GM18498 (cell line): ENCODE data around the gene ZDHHC18.
"Not testable (repeated sequence)": the region's sequence is repeated elsewhere in the genome, so short reads cannot be mapped to it uniquely, and the experiment has no call there.

Source experiments
- ATAC-seq: cut with Tn5 transposase; IDR thresholded peaks from one replicate; pipeline ENCODE4 v1.9.1; 2021; ENCODE audit warnings: mild to moderate bottlenecking, moderate library complexity; ENCODE audit not compliant: unreplicated experiment

ZDHHC18 gene

DNA sequence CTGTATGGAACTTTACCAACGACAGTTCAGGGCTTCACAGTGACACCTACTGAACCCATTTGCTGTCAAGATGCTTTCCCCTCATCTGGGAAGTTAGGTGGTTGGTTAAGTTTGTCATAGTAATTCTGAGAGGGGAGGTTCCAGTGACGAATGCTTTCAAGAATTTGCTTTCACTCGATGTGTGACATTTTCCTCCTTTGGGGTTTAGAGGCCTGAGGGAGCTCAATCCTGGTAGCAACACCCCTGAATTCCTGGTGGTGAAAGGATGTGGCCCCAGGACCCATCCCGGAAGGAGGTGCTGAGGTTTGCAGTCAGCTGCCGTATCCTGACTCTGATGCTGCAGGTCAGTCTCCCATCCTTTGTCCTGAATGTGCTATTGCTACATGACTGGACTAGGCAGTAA lies 35.9 kb upstream of the ZDHHC18 start:
- ATAC-seq, result no peak

DNA sequence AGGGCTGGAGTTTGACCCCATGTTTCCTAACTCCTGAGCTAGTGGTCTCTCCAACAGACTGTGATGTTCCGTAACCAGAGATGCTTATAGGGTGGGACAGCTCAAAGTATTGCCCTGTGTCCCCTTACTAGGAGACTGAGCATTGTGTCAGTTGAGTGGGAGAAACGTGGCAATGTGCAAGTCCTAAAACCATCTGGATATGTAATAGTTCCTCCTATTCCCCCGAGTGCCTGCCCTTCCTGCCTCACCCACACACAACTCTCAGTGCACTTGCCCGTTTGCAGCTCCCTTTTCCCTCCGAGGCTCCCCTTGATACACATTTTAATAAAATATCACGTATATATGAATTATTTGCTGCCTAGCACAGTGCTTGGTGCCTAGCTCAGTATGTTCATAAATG lies 35.3 kb upstream of the ZDHHC18 start:
- ATAC-seq, result no peak

DNA sequence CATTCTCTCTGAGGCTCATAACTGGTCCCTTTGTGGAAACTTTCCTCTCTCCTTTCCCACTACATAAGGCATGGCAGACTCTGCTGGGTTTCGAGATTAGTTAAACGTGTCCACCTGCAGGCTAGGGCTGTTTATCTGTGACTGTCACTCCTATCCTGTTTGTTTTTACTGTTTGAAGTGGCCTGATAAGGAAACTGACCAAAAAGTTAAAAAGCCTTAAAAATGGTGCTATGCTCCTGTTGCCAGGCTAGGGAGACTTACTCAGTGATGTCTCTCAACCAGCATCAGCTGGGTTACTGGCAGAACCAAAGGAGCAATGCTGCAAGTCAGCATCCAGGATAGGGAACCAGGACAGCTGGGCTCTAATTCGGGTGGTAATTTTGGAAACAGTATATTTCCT lies 34.9 kb upstream of the ZDHHC18 start:
- no peak for ATAC-seq

DNA sequence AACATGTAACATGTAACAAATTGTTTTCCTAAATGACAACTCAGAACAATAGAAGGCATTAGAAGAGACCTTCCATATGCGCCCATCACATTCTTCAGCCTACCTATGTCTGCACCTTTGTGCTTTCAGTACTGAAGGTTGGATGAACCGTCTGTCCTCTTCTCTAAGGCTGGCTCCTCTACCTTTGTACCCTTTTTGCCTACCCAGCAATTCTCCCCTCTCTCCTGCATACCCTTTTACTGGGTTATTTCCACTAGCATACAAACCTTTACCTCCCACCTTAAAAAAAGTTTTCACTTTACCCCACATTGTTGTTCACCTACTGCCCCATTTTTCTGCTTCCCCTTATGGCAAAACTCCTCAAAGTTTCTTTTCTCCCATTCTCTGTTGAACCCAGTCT lies 33.6 kb upstream of the ZDHHC18 start:
- no peak for ATAC-seq

DNA sequence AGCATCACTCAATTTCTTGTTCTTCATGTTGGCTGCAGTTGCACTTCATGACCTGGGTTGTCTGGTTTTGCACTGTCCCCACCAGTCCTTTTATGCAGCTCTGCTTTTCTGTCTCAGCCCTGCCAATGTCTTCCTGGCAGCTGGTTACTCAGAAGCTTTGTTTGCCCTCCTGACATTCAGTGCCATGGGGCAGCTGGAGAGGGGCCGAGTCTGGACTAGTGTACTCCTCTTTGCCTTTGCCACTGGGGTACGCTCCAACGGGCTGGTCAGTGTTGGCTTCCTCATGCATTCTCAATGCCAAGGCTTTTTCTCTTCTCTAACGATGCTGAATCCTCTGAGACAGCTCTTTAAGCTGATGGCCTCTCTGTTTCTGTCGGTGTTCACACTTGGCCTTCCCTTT lies 32.1 kb upstream of the ZDHHC18 start:
- ATAC-seq, result no peak

DNA sequence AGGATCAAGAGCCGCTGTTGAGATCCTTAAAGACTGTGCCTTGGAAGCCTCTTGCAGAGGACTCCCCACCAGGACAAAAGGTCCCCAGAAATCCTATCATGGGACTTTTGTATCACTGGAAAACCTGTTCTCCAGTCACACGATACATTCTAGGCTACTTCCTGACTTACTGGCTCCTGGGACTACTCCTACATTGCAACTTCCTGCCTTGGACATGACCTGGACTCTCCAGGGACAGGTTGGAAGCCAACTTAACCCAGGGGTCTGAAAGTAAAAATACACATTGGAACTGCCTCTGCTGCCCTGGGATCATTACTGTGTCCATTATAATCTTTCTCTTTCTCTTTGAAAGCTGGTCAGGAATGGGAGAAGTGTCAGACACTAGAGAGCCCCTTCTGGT lies 28.9 kb upstream of the ZDHHC18 start:
- ATAC-seq, result no peak

DNA sequence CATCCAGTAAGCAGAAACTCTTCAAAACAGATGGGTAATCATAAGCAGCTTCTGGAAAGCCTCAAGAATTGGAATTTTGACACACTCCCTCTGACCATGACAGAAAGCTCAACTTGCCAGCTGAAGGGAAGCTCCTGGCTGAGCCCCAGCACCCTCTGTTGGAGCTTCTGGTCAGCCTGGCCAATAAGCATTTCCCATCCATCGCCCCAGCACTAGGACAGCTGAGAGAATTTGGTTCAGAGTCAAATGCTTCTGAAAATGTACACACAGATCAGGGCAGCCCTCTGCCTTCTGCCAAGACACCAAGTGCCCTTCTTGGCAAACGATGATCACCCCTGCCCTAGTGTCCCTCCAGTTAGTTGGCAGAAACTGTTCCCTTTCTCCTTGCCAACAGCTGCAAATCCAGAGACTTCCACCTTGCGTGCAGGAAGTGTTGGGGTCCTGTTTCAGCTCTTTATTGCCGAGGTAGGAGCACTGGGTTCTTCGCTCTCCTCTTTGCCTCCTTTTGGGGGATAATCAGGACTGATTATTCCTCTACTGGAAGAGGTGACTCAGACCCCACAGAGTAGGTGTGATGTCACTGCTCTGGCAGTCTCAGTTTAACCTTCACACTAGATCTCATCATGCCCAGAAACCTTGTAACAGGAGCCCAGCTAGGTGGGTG lies 26.9 kb upstream of the ZDHHC18 start:
- ATAC-seq, result no peak

DNA sequence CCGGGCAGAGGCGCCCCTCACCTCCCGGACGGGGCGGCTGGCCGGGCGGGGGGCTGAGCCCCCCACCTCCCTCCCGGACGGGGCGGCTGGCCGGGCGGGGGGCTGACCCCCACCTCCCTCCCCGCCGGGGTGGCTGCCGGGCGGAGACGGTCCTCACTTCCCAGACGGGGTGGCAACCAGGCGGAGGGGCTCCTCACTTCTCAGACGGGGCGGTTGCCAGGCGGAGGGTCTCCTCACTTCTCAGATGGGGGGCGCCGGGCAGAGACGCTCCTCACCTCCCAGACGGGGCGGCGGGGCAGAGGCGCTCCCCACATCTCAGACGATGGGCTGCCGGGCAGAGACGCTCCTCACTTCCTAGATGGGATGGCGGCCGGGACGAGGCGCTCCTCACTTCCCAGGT lies 22.6 kb upstream of the ZDHHC18 start:
- ATAC-seq, result not testable (repeated sequence)

DNA sequence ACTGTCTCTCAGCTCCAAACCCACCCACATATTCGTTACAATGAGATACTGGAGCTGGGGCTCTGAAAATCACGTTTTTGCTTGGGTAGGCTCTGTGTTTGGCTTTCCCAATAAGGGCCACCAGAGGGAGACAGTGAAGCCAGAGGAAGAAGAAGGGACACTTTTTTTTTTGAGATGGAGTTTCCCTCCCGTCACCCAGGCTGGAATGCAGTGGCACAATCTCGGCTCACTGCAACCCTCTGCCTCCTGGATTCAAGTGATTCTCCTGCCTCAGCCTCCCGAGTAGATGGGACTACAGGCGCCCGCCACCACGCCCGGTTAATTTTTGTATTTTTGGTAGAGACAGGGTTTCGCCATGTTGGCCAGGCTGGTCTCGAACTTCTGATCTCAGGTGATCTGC lies 16.4 kb upstream of the ZDHHC18 start:
- ATAC-seq, result not testable (repeated sequence)

DNA sequence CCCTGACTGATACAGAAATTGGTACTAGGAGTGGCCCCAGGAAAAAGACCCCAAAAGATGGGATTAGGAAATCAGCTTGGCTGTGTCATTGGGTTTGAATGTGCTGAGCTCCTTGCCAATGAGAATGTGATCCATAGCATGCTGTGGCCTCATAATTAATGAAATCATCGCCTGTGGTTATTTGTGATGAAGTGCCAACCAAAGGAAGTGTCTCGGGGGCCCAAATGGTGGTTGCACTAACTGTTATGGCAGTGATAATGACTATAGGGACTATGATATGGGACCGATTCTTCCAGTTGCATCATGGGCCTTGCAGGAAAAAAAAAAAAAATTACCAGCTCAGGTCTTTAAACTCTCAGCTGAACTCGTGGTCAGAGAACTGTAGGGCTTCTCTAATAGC lies 15.4 kb upstream of the ZDHHC18 start:
- ATAC-seq, result no peak

DNA sequence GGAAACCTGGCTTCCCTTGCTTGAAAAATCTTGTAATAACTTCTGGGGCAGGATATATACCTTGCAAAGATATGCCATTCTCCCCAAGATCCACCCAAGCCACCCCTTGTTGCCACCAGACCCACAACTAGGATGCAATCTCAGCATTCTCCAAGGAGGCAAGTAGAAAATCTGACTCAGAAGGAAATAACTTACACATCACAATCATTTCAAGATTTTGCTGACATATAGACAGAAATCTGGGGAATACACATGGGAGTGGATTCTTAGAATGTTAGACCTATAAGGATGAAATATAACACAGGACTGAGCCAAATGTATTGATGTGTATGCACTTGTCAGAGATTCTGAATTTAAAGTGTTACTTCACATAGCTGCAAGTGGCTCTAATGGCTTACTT lies 14.8 kb upstream of the ZDHHC18 start:
- no peak for ATAC-seq

DNA sequence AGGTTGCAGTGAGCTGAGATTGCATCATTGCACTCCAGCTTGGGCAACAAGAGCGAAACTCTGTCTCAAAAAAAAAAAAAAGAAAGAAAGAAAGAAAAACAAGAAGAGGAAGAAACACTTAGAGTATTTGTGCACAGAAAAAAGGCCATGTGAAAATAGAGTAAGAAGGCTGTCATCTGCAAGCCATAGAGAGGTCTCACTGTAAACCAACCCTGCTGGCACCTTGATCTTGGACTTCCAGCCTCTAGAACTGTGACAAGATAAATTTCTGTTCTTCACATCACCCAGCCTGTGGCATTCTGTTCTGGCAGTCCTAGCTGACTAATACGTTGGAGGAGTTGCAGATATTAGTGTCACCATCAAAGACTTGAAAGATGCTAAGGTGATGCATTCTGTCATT lies 12.1 kb upstream of the ZDHHC18 start:
- no peak for ATAC-seq

DNA sequence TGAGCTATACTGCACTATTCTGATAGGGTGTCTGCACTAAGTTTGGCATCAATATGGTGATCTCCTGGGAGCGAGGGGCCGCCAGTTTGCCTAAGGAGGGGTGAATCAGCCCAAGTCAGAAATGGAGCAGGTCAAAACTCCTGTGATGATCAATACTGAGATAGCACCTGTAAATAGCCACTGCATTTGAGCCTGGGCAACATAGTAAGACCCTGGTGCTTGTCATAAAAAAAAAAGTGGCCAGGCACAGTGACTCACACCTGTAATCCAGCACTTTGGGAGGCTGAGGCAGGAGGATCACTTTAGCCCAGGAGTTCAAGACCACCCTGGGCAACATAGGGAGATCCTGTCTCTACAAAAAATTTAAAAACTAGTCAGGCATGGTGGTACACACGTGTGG lies 11.6 kb upstream of the ZDHHC18 start:
- no peak for ATAC-seq

DNA sequence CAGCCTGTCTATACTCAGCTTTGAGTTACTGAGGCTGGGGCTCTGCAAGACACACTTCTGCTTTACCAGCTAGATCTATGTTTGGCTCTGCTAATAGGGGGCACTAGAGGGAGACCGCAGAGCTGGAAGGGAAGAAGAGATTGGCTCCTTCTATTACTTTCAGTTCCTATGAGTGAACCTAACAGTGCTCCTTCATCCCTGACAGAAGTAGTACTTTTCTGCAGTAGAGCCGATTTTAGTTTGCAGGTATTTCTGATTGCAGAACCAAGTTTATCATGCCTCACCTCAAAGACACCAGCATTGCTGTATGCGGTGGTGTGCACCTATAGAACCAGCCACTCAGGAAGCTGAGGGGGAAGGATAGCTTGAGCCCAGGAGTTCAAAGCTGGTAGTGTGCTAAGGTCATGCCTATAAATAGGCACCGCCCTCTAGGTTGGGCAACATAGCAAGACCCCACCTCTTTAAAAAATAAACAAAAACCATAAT lies 5.7 kb upstream of the ZDHHC18 start:
- peak; percentile 94 for ATAC-seq

DNA sequence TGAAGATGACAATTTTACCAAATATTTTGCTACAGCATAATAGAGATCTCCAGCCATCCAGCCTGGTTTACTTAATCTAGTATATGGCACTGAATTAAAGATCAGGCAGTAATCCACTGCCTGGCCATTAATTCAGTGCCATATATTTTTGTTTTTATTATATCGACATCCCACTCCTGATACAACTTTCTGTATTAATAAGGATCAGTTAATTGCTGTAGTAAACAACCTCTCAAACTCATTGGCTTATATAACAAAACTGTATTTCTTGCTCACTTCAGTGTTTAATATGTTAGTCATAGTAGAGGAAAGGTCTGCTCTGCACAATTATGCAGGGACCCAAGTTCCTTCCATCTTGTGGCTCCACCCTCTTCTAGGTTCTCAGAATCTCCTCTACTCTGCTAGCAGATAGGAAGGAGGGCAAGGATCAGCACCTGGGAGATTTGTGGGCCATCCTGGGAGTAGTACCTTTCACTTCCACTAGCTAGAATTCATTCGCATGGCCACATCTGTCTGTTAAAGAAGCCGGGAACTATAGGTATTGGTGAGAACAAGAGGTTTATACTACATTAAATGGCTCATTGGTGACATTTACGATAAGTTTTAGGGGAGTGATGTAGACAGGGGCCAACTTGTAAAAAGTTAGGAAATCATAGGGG lies 3.6 kb upstream of the ZDHHC18 start:
- ATAC-seq, result no peak

DNA sequence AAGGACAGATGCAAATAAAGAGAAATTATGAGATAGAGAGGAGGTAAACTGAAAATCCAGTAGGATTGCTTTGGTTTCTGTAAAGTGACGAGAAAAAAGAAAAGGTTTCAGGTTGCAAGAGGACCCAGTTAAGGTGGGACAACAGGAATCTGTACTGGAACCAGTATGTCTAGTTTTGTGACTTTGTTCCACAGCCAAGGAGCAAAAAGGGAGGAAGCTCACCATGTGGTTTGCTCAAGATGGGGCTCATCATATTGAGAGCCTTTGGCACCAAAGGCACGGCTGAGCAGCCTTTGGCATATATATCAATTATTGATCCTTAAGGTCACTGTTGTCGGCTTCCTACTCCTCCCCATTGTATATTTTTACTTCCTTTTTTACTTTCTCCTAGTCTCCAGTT lies 1.8 kb upstream of the ZDHHC18 start:
- ATAC-seq, result no peak

DNA sequence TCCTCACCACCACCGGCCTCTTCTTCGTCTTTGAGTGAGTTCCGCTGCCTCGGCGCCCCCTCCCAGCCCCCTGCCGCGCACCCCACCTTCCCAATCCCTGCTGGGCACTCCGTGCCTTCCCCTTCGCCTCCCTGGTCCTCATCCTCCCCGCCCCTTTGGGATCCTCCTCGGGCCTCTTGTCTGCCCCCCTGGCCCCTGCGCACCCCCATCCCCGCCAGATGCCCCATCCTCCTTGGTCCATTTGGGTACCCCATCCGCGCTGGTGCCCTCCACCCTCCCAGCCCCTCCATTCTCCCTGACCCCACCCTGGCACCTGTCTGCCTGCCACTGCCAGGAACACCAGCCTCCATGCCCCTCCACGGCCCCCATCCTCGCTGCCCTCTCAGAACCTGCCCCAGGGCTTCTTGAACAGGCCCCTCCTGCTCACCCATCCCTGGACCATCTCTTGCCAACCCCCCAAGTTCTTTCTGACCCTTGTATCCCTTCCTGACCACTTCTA lies 667 bp downstream of the ZDHHC18 start:
- no peak for ATAC-seq

DNA sequence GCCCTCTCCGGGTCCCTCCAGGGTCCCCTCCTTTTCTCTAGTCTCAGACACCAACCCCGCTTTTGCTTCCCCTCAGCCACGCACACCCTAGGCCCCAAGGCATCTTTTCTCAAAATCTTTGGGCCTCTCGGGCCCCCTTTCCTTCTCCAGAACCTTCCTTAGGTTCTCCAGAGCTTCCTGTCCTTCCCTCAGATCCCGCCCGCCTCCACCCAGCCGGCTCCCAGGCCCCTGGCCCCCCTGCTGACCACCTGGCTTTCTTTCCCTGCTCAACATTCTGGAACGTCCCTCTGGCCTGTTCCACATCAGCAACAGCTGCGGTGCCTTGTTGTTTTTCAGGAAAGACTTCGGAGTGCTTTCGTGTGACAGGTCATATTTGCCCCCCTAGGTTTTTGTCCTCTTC lies 1.2 kb downstream of the ZDHHC18 start:
- no peak for ATAC-seq

DNA sequence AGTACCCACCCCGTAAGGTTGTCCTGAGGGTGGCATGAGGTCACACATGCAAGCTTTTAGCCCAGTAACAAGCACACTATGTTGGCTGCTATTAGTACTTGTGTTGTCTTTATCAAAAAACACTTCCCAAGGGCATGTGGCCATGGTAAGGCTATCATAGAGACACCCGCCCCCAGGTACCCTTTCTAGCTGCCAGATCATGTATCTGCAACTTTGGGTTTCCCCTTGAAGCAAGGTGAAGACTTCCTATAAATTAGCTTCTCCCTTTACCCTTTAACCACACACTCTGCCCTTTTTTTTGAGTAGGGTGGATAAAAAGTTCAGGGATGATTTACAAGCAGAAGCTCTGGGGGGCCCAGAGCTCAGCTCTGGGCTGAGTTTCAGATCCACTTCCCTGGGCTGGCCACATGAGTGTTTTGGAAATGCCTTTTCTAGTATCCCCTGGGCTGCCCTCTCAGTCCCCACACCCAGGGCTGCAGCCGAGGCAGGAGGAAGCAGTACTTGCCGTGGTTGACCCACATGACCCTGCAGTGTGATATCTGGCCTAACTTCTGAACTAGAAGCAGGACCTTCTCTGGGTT lies 2.0 kb downstream of the ZDHHC18 start:
- ATAC-seq, result no peak

DNA sequence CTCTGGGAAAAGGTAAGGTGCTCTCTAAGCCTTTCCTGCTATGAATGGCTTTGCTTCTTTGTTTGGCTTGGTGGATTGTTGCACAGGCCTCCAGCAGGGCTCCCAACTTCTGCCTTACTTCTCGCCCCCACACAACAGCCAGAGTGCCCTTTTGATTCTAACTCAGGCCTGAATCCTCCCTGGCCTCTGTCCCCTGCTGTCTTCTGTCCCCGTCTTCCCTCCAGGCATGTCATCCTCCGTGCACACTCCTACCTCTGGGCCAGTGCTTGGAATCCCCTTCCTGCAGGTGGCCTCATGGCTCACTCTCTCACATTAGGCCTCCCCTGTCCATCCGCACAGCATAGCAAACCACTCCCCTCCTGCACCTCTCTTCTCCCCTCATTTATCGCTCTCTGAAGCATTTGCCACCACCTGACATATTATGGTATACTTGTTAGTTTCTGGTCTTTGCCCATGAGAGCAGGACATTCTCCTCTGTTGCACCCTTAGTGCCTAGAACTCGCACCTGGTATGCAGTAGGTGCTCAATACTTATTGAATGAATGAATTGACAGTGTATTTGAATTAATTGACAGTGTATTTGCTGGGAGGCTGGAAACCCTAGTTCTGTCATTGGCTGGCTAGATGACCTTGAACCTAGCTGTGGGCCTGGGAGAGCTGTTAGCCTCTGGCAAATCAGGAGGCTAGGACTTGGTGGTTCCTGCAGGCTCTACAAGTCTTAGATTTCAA lies 2.9 kb downstream of the ZDHHC18 start:
- no peak for ATAC-seq

DNA sequence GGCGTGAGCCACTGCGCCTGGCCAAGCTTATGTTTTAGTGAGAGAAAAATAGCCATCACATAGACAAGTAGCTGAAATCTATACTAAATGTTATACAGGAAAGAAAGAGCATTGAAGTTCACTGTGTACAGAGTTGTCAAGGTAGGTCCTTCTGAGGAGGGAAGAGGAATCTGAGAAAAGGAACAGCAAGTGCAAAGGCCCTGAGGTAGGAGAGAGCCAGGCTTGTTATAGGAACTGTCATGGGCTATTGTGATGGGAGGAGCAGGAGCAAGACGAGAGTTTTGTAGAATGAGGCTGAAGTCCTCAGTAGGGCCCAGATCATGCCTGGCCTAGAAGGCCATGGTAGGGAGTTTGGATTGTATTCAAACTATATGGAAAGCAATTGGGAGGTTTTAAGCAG lies 4.6 kb downstream of the ZDHHC18 start:
- no peak for ATAC-seq
